Measurements from ENCODE around the gene PARD3. TPM values are rescaled to one million over a fixed set of nuclear protein-coding genes. Genes with fewer than 3 reads are reported as not detected.

PARD3 gene
- total RNA-seq, 1 donor from 2014 or later, result 22.9 TPM

DNA sequence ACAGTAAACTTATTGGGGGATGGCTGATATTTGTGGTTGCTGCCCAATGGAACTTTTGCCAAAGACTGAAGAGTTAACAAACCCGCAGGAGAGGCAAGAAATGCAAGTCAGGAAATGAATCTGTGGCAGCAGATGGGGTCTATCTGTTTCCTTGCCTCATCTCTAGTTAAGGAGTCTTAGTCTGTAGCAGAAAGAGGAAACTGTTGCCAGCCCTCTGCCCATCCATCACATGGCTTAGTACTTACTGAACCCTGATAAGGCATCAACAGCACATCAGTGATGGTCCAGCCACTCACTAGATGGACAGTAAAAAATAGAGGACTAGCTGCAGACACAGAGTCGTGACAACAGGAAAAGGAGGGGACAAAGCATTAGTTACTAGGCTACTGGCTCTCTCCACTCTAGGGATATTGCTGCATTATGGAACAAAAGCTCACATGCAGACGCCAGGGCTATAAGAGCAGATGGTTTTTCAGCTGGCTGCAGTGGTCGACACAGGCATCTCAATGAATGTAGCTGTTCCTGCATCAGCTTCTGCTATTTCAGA is 614.7 kb downstream of the PARD3 start:
- TF ChIP-seq, protein P1, sequence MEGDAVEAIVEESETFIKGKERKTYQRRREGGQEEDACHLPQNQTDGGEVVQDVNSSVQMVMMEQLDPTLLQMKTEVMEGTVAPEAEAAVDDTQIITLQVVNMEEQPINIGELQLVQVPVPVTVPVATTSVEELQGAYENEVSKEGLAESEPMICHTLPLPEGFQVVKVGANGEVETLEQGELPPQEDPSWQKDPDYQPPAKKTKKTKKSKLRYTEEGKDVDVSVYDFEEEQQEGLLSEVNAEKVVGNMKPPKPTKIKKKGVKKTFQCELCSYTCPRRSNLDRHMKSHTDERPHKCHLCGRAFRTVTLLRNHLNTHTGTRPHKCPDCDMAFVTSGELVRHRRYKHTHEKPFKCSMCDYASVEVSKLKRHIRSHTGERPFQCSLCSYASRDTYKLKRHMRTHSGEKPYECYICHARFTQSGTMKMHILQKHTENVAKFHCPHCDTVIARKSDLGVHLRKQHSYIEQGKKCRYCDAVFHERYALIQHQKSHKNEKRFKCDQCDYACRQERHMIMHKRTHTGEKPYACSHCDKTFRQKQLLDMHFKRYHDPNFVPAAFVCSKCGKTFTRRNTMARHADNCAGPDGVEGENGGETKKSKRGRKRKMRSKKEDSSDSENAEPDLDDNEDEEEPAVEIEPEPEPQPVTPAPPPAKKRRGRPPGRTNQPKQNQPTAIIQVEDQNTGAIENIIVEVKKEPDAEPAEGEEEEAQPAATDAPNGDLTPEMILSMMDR (IDR thresholded peaks at IDR 0.05; ENCODE audit: partially characterized antibody, unreplicated experiment), result no peak
- H3K27ac Mint-ChIP-seq (ENCODE audit: unreplicated experiment), result peak overlapping the region; percentile 100

DNA sequence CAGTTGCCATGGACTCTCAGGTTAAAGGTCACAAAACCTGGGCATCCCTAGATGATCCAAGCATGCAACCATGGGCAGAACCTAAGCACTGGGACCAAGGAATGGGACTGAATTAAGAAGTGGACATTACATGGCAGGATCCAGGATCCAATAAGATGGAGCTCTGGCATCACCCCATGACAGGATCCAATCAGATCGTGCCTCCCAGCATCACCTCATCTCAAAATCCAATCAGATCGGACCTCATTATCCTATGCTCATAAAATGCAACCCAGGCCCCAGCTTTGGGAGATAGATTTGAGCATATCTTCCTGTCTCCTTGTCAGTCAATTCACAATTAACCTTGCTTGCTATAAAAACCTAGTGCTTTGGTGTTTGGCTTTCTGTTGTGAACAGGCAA is 616.1 kb downstream of the PARD3 start:
- TF ChIP-seq, protein P1 (IDR thresholded peaks at IDR 0.05; ENCODE audit: partially characterized antibody, unreplicated experiment), result no peak
- Mint-ChIP-seq H3K9me3 (ENCODE audit: unreplicated experiment) (peaks cover 18% of the 10 kb centered on the region), H3K36me3 (ENCODE audit: unreplicated experiment) (no peaks in the 10 kb centered on the region), H3K4me3 (ENCODE audit: unreplicated experiment) (peak overlapping the region; percentile 40), H3K27me3 (ENCODE audit: unreplicated experiment) (peaks cover 9% of the 10 kb centered on the region), H3K4me1 (ENCODE audit: low read depth, unreplicated experiment) (peaks cover 67% of the 10 kb centered on the region), H3K27ac (ENCODE audit: unreplicated experiment) (peak overlapping the region; percentile 100)
- DNase-seq, result no peak

More for the DNA sequence above, 614.7 kb downstream of the PARD3 start:
- H3K9me3 Mint-ChIP-seq (ENCODE audit: unreplicated experiment), result peaks cover 19% of the 10 kb centered on the region
- H3K27me3 Mint-ChIP-seq (ENCODE audit: unreplicated experiment), result peaks cover 9% of the 10 kb centered on the region
- H3K4me1 Mint-ChIP-seq (ENCODE audit: low read depth, unreplicated experiment), result peaks cover 57% of the 10 kb centered on the region
- peak; percentile 60 for DNase-seq
- peaks cover 5% of the 10 kb centered on the region for H3K36me3 Mint-ChIP-seq (ENCODE audit: unreplicated experiment)
- peak overlapping the region; percentile 75 for H3K4me3 Mint-ChIP-seq (ENCODE audit: unreplicated experiment)

- peaks cover 71% of the 10 kb centered on the region for H3K4me1 Mint-ChIP-seq (ENCODE audit: low read depth, unreplicated experiment)
- peaks cover 9% of the 10 kb centered on the region for H3K27me3 Mint-ChIP-seq (ENCODE audit: unreplicated experiment)
- TF ChIP-seq, protein P1 (IDR thresholded peaks at IDR 0.05; ENCODE audit: partially characterized antibody, unreplicated experiment), result no peak
- H3K4me3 Mint-ChIP-seq (ENCODE audit: unreplicated experiment), result no peak overlapping the region
- H3K9me3 Mint-ChIP-seq (ENCODE audit: unreplicated experiment), result peaks cover 14% of the 10 kb centered on the region
- no peaks in the 10 kb centered on the region for H3K36me3 Mint-ChIP-seq (ENCODE audit: unreplicated experiment)
- no peak overlapping the region for H3K27ac Mint-ChIP-seq (ENCODE audit: unreplicated experiment)
- no peak for DNase-seq
These were observed 619.0 kb downstream of the PARD3 start for GRCh38 chr10:34196058-34196433.

- peaks cover 74% of the 10 kb centered on the region for H3K4me1 Mint-ChIP-seq (ENCODE audit: low read depth, unreplicated experiment)
- no peak overlapping the region for H3K4me3 Mint-ChIP-seq (ENCODE audit: unreplicated experiment)
- no peak for DNase-seq
- H3K27ac Mint-ChIP-seq (ENCODE audit: unreplicated experiment), result peak overlapping the region; percentile 59
- H3K27me3 Mint-ChIP-seq (ENCODE audit: unreplicated experiment), result peaks cover 7% of the 10 kb centered on the region
- TF ChIP-seq, protein P1 (IDR thresholded peaks at IDR 0.05; ENCODE audit: partially characterized antibody, unreplicated experiment), result no peak
- no peaks in the 10 kb centered on the region for H3K36me3 Mint-ChIP-seq (ENCODE audit: unreplicated experiment)
- H3K9me3 Mint-ChIP-seq (ENCODE audit: unreplicated experiment), result peaks cover 9% of the 10 kb centered on the region
These were observed 619.6 kb downstream of the PARD3 start for GRCh38 chr10:34195364-34196057.

- no peak for DNase-seq
- Mint-ChIP-seq H3K4me1 (ENCODE audit: low read depth, unreplicated experiment) (peaks cover 69% of the 10 kb centered on the region), H3K36me3 (ENCODE audit: unreplicated experiment) (no peaks in the 10 kb centered on the region), H3K9me3 (ENCODE audit: unreplicated experiment) (peaks cover 3% of the 10 kb centered on the region), H3K4me3 (ENCODE audit: unreplicated experiment) (peak overlapping the region; percentile 59), H3K27me3 (ENCODE audit: unreplicated experiment) (no peaks in the 10 kb centered on the region), H3K27ac (ENCODE audit: unreplicated experiment) (peak overlapping the region; percentile 91)
- TF ChIP-seq, protein P1 (IDR thresholded peaks at IDR 0.05; ENCODE audit: partially characterized antibody, unreplicated experiment), result no peak
These were observed 621.0 kb downstream of the PARD3 start for GRCh38 chr10:34193931-34194626.
